C4-2B (cell line): ENCODE measurements around the gene OR56B1.

ENCODE experiments used
- CTCF ChIP-seq: fragments of 450-650 bp; conservative IDR thresholded peaks from 2 replicates; pipeline ENCODE4 v1.5.1; 2017; ENCODE audit warnings: mild to moderate bottlenecking
- ZFX ChIP-seq: fragments of 450-650 bp; IDR thresholded peaks from 2 replicates; pipeline ENCODE4 v1.6.1; 2017

DNA sequence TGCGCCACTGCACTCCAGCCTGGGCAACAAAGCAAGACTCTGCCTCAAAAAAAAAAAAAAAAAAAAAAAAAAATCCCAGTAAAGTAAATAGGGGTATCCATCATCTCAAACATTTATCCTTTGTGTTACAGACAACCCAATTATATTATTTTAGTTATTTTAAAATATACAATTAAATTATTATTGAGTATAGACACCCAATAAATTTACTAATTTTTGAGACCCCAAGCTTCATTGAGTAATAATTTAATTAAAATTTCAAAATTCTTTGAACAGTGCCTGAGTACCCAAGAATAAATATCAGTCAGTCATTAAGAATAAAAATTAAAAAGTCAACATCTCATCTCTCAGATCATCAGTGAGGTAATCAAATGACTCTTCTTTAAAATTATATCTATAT lies 17.7 kb downstream of the OR56B1 start, which contains the start of gene OR52N4:
- TF ChIP-seq CTCF (no peak), ZFX (no peak)
